Measurements from ENCODE around the gene NUDT22.

DNA sequence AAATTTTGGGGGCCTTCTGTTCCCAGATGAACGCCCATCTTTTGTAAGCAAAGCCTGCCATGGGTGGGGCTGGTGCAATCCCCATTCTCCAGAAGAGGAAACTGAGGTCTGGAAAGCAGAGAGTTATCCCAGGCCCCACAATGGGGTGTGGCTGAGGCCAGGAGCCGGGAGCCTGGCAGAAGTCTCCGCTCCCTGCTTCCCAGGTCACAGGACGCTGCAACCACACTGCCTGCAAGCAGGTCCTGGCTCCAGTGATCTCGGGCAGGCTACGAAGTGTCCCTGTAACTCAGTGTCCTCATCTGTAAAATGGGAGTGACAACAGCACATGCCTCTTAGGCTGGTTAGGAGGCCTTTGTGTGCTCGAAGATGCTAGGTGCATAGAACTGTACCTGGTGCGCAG, 27.0 kb downstream of the NUDT22 start:
- TF ChIP-seq, protein P1, sequence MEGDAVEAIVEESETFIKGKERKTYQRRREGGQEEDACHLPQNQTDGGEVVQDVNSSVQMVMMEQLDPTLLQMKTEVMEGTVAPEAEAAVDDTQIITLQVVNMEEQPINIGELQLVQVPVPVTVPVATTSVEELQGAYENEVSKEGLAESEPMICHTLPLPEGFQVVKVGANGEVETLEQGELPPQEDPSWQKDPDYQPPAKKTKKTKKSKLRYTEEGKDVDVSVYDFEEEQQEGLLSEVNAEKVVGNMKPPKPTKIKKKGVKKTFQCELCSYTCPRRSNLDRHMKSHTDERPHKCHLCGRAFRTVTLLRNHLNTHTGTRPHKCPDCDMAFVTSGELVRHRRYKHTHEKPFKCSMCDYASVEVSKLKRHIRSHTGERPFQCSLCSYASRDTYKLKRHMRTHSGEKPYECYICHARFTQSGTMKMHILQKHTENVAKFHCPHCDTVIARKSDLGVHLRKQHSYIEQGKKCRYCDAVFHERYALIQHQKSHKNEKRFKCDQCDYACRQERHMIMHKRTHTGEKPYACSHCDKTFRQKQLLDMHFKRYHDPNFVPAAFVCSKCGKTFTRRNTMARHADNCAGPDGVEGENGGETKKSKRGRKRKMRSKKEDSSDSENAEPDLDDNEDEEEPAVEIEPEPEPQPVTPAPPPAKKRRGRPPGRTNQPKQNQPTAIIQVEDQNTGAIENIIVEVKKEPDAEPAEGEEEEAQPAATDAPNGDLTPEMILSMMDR (IDR thresholded peaks at IDR 0.05) = no peak
- TF ChIP-seq POLR2A (IDR thresholded peaks at IDR 0.05) (no peak), POLR2AphosphoS5 (IDR thresholded peaks at IDR 0.05) (no peak), EP300 (IDR thresholded peaks at IDR 0.05) (no peak)
